Spinal cord (tissue), 10 donors: ENCODE results near the gene CLEC4M. TPM values are rescaled to one million over a fixed set of nuclear protein-coding genes. Genes with fewer than 3 reads are reported as not detected.
"Not testable (repeated sequence)": the region's sequence is repeated elsewhere in the genome, so short reads cannot be mapped to it uniquely, and the experiment has no call there.

ENCODE experiments used
- DNase-seq, 6 donors: peaks; one replicate each; pipeline versions ENCODE4 v3.0.0 to v3.0.0-alpha.2; 2013 to 2015; ENCODE audit warnings: low spot score in 6 of 6, low read depth in 4 of 6
- H3K27ac ChIP-seq: one replicate; pipeline ENCODE4 v1.5.1; 2013; ENCODE audit warnings: low read depth, low read length, control low read depth
- H3K27me3 ChIP-seq: one replicate; pipeline ENCODE4 v1.6.1; 2013; ENCODE audit warnings: low read length; ENCODE audit not compliant: control insufficient read depth, insufficient read depth
- H3K36me3 ChIP-seq: one replicate; pipeline ENCODE4 v1.6.1; 2013; ENCODE audit warnings: low read length; ENCODE audit not compliant: control insufficient read depth, insufficient read depth
- H3K4me1 ChIP-seq: one replicate; pipeline ENCODE4 v1.6.1; 2013; ENCODE audit warnings: low read length; ENCODE audit not compliant: control insufficient read depth, insufficient read depth
- H3K4me3 ChIP-seq: one replicate; pipeline ENCODE4 v1.5.1; 2013; ENCODE audit warnings: low read depth, low read length, control low read depth
- H3K9me3 ChIP-seq: one replicate; pipeline ENCODE4 v1.6.1; 2013; ENCODE audit warnings: low read length; ENCODE audit not compliant: control insufficient read depth, insufficient read depth
- WGBS: methylation state at CpG from one replicate; pipeline ENCODE4 v1.1.5; 2013; ENCODE audit warnings: missing lambda C conversion rate; ENCODE audit not compliant: insufficient coverage; 5-methylcytosine and 5-hydroxymethylcytosine counted together
- polyA plus RNA-seq, 2 donors: library from polyadenylated mRNA; unstranded; fragments of 120-200 nt; gene quantifications; one replicate each; pipeline ENCODE4 v1.2.1, GENCODE V29; 2013; ENCODE audit not compliant: insufficient read length in 2 of 2
- total RNA-seq, 2 donors: library from RNA; depleted of rRNA in 1 of 2; stranded (reverse); fragments of 120-200 nt in 1 of 2; fragments of >200 nt in 1 of 2; gene quantifications; one replicate each; pipeline versions ENCODE4 v1.2.3 to v1.2.4, GENCODE V29; 2013 to 2014
- donor health status: healthy.

Gene CLEC4M
- total and polyA plus RNA-seq, 4 donors = 0.33 to 1.8 (median 0.95) TPM

- Histone ChIP-seq H3K27me3 (no peaks in the 10 kb centered on the region), H3K27ac (no peak within 1 kb of the TSS), H3K9me3 (no peaks in the 10 kb centered on the region), H3K4me3 (no peak within 1 kb of the TSS), H3K4me1 (no peaks in the 10 kb centered on the region), H3K36me3 (no peaks in the 10 kb centered on the region)
- no peak for DNase-seq
- WGBS = 52% methylated on average over 7 of the region's 7 CpGs
These were observed 15.8 kb upstream of the CLEC4M start, which contains the start of gene CD209 for GRCh38 chr19:7746903-7747884. CD209 (minus strand) TSS chr19:7747534; CDS start chr19:7747511, 23 bp downstream.

GRCh38 chr19:7748171-7748570, 14.9 kb upstream of the CLEC4M start:
- H3K36me3 ChIP-seq = no peaks in the 10 kb centered on the region
- no peak overlapping the region for H3K27ac ChIP-seq
- no peaks in the 10 kb centered on the region for H3K27me3 ChIP-seq
- no CpG with 5 or more reads among the region's 2 CpGs for WGBS
- no peaks in the 10 kb centered on the region for H3K4me1 ChIP-seq
- no peak for DNase-seq
- H3K4me3 ChIP-seq = no peak overlapping the region
- H3K9me3 ChIP-seq = no peaks in the 10 kb centered on the region

GRCh38 chr19:7748756-7749155, 14.3 kb upstream of the CLEC4M start:
- Histone ChIP-seq H3K27ac (no peak overlapping the region), H3K4me1 (no peaks in the 10 kb centered on the region), H3K9me3 (no peaks in the 10 kb centered on the region), H3K36me3 (no peaks in the 10 kb centered on the region), H3K4me3 (no peak overlapping the region), H3K27me3 (no peaks in the 10 kb centered on the region)
- DNase-seq = no peak
- WGBS = 0% methylated on average over 1 of the region's 4 CpGs

GRCh38 chr19:7751157-7751783, 11.8 kb upstream of the CLEC4M start:
- Histone ChIP-seq H3K36me3 (no peaks in the 10 kb centered on the region), H3K27ac (no peak overlapping the region), H3K27me3 (no peaks in the 10 kb centered on the region), H3K4me3 (no peak overlapping the region), H3K9me3 (no peaks in the 10 kb centered on the region), H3K4me1 (no peaks in the 10 kb centered on the region)
- DNase-seq = no peak
- 75% methylated on average over 8 of the region's 12 CpGs for WGBS

GRCh38 chr19:7756258-7756657, 6.8 kb upstream of the CLEC4M start:
- Histone ChIP-seq H3K27me3 (no peaks in the 10 kb centered on the region), H3K4me3 (no peak overlapping the region), H3K27ac (no peak overlapping the region), H3K36me3 (no peaks in the 10 kb centered on the region), H3K9me3 (peaks cover 11% of the 10 kb centered on the region), H3K4me1 (no peaks in the 10 kb centered on the region)
- no peak for DNase-seq
- WGBS = 50% methylated on average over 1 of the region's 4 CpGs

GRCh38 chr19:7757358-7757757, 5.7 kb upstream of the CLEC4M start:
- DNase-seq = no peak
- Histone ChIP-seq H3K27me3 (no peaks in the 10 kb centered on the region), H3K9me3 (peaks cover 11% of the 10 kb centered on the region), H3K4me1 (no peaks in the 10 kb centered on the region), H3K36me3 (no peaks in the 10 kb centered on the region), H3K27ac (no peak overlapping the region), H3K4me3 (no peak overlapping the region)
- WGBS = 69% methylated on average over 3 of the region's 3 CpGs

- DNase-seq = no peak
- H3K9me3 ChIP-seq = peaks cover 11% of the 10 kb centered on the region
- no CpG with 5 or more reads among the region's 1 CpG for WGBS
- no peaks in the 10 kb centered on the region for H3K4me1 ChIP-seq
- no peak overlapping the region for H3K27ac ChIP-seq
- no peak overlapping the region for H3K4me3 ChIP-seq
- H3K27me3 ChIP-seq = peaks cover 2% of the 10 kb centered on the region
- H3K36me3 ChIP-seq = no peaks in the 10 kb centered on the region
These were observed 3.9 kb upstream of the CLEC4M start for GRCh38 chr19:7759156-7759555.

GRCh38 chr19:7763696-7764095, 653 bp downstream of the CLEC4M start:
- Histone ChIP-seq H3K4me3 (no peak overlapping the region), H3K4me1 (no peaks in the 10 kb centered on the region), H3K36me3 (no peaks in the 10 kb centered on the region), H3K27me3 (peaks cover 2% of the 10 kb centered on the region), H3K9me3 (no peaks in the 10 kb centered on the region), H3K27ac (no peak overlapping the region)
- WGBS = 29% methylated on average over 1 of the region's 1 CpG
- DNase-seq = no peak

GRCh38 chr19:7764157-7764556, 1.1 kb downstream of the CLEC4M start:
- not testable (repeated sequence) for H3K27me3 ChIP-seq, H3K4me3 ChIP-seq, H3K27ac ChIP-seq, H3K36me3 ChIP-seq, H3K4me1 ChIP-seq, H3K9me3 ChIP-seq, DNase-seq
- no CpG with 5 or more reads among the region's 3 CpGs for WGBS
